ENCODE results near the gene TPSB2.
"Not testable (repeated sequence)": the region's sequence is repeated elsewhere in the genome, so short reads cannot be mapped to it uniquely, and the experiment has no call there.

The TPSB2 gene

DNA sequence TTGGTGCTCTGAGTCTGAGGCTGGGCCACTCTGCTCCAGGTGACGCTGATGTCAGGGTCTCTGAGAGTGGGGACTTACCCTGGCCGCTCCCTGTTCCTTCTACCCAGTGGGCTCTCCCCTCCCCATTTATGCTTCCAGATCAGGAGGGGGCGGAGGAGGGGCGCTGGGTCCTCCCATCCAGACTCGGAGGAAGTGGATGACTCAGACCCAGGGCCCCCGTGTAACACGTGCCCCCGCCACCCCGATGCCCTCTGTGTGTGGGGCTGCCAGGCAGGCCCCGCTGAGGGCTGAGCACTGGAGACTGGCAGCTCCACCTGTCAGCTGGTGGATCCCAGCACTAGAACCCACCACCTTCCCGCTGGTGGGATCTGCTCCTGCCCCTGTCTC, at the start of gene TPSB2:
Gene TPSB2 (minus strand): TSS at position 101 of the 387 bp plus-strand sequence. CDS start 233 bp downstream, outside the sequence.
- DNase-seq (ENCODE audit: low read depth): not testable (repeated sequence)

DNA sequence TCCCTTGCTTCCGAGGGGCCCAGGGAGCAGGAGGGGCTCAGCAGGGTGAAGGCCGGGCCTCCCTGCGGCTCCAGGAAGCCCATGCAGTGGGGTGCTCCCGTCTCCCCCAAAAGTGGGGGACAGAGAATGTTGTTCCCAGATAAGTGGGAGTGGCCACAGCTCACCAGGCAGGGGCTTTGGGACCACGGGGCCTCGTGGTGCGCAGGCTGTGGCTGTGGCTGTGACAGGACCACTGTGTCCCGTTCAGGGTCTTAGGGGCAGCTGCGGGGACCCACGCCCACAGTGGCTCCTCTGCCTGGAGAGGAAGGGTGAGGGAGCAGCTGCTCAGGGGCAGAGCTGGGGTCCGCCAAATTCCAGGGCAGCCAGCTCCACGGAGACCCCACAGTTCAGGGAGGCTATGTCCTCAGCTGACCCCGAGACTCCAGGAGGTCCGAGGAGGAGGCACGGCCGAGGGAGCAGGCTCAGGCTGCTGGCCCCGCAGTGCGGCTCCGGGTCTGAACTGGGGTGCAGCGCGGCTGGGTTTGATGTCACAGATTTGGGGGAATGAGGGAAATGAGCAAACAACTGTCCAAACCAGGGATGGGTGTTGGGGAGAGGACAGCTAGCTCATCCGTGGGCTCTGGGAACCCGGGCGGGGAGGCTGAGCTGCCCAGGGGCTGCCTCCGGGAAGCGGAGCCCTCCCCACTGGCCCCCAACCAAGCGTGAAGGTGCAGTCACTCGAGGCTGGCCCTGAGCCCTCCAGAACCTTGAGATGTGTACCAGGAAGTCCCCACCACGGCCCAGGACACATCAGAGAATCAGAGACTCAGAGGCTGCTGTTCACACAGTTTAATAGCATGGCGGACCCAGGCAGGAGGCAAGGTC, 49.3 kb upstream of the TPSB2 start:
- no peak for DNase-seq (ENCODE audit: low read depth)

DNA sequence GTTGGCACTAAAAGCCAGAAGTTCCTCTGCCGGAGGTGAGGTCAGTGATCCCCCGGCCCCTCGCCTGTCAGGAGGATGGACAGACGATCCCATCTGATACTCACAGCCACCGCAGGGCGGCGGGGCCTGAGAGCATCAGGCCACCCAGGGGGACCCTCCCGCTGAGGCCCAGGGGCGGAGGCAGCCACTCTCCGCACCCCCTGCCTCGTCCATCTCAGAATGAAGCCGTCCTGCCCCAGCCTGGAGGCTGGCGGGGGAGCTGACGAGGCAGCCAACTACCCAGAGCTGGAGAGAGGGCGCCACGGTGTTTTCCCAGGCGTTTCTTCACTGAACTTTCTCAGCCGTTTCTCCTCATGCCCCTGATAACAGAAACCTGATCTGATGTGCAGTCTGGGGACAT, 48.5 kb upstream of the TPSB2 start:
- DNase-seq (ENCODE audit: low read depth): no peak

- DNase-seq (ENCODE audit: low read depth): no peak
Measured at GRCh38 chr16:1277617-1278282, 47.8 kb upstream of the TPSB2 start.

DNA sequence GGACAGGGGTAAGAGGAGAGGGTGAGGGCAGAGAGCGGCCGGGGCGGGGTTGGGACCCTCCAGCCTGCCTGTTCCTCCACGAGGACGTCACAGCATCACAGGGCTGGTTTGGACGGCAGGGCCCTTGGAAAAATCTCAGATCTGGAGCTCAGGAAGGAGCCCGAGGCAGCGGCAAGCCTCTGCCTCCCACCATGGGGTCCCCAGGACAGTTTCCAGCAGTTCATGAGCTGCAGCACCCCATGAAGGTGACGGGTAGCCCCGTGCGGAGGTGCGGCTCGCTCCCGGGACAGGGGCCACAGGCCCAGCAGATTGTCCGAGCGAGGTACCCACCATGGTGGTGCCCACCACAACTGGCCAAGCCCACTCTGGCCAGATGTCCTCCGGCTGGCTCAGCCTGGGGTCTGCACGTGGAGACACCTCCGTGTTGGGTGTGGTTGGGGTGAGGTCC, 47.2 kb upstream of the TPSB2 start:
- no peak for DNase-seq (ENCODE audit: low read depth)

GRCh38 chr16:1276580-1276878, 46.5 kb upstream of the TPSB2 start:
- no peak for DNase-seq (ENCODE audit: low read depth)

DNA sequence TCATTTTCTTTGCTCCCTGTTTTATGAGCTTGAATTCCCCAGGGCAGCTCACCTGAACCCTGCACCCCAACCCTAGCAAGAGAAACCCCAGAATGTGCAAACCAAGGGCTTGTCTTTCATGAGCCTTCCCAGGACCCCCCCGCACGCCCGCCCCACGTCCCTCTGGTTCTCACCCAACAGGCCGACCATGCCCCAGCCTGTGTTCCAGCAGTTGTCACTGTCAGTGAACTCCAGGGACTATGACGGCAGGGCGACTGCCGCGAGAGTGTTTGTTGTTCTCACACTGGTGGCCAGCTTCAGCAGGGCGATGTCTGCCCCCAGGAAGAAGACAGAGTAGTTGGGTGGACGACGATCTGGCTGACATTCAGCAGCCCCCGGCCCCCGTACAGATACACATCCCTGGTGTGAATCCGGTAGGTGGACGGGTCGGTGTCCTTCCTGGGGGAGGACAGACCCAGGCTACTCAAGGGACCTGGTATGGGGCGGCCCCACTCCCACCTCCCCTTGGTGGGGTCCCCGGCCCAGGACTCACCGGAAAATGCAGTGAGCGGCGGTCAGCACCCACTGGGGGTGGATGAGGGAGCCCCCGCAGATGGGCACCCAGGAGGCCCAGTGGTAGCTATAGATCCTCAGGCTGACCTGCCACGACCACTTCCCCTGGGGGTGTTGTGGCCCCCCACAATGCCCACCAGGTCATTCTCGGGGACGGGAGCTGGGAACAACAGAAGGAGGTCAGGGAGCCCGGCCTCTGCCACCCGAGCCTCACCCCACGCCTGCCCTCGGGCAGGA, 46.0 kb upstream of the TPSB2 start:
- no peak for DNase-seq (ENCODE audit: low read depth)

GRCh38 chr16:1274767-1275166, 44.8 kb upstream of the TPSB2 start:
- no peak for DNase-seq (ENCODE audit: low read depth)

DNA sequence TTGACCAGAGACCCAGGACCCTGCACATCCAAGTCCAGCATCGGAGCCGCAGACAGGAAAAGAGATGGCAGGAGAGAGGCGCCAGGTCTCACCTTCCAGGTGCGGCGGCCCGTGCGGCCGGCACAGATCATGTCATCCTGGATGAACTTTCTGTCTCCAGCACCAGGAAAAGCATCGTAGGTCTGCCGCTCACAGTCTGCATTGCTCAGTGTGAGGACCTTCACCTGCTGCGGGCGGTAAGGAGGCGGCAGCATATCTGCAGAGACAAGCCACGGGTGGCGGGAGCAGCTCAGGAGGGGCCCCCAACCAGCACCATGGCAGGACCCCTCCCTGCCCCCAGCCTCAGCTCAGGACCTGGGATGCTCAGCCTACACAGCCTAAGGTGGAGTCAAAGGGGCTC, 43.8 kb upstream of the TPSB2 start:
- no peak for DNase-seq (ENCODE audit: low read depth)

- DNase-seq (ENCODE audit: low read depth): no peak
Measured at GRCh38 chr16:1272453-1273198, 42.6 kb upstream of the TPSB2 start.

DNA sequence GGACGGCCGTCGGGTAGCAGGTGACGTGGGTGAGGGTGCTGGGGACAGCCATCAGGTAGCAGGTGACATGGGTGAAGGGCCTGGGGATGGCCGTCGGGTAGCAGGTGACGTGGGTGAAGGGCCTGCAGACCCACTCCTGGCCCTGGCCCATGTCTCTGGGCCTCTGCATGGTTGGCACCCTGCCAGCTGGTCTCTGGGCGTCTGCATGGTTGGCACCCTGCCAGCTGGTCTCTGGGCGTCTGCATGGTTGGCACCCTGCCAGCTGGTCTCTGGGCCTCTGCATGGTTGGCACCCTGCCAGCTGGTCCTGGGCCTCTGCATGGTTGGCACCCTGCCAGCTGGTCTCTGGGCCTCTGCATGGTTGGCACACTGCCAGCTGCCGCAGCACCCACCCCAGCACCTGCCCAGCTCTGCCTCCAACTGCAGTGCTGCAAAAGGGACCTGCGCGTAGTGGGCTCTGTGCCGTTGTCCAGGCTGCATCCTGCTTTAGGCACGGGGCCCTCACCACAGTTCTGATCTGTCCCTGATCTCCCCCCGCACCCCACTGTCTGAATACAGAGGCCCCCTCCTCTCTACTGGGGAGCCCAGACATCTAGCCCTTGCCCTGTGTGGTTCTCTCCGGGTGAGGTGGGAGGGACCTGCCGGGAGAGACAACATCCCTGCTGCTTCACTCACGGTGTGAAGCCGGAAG, 41.9 kb upstream of the TPSB2 start:
- DNase-seq (ENCODE audit: low read depth): not testable (repeated sequence)

DNA sequence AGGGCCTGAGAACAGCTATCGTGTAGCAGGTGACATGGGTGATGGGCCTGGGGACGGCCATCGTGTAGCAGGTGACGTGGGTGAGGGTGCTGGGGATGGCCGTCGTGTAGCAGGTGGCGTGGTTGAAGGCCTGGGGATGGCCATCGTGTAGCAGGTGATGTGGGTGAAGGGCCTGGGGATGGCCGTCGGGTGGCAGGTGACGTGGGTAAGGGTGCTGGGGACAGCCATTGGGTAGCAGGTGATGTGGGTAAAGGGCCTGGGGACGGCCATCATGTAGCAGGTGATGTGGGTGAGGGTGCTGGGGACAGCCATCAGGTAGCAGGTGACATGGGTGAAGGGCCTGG, 41.4 kb upstream of the TPSB2 start:
- DNase-seq (ENCODE audit: low read depth): no peak

GRCh38 chr16:1269418-1269817, 39.4 kb upstream of the TPSB2 start:
- not testable (repeated sequence) for DNase-seq (ENCODE audit: low read depth)

DNA sequence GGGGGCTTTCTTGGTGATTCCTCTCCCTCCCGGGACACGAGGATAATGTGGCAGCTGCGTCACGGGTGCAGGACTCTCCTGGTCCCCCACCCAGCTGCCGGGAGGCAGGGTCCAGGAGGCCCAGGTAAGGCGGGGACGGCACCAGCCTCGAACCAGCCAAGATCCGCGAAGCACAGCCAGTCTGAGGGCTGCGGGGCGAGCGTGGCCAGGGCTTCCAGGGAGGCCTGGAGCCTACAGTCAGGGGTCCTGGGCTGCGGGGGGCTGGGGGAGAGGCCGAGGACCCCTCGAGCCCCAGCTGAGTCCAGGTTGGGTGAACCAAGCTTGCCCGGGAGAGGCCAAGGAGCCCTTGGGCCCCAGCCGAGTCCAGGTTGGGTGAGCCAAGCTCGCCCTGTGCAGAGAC, 35.8 kb upstream of the TPSB2 start:
- DNase-seq (ENCODE audit: low read depth): no peak

DNA sequence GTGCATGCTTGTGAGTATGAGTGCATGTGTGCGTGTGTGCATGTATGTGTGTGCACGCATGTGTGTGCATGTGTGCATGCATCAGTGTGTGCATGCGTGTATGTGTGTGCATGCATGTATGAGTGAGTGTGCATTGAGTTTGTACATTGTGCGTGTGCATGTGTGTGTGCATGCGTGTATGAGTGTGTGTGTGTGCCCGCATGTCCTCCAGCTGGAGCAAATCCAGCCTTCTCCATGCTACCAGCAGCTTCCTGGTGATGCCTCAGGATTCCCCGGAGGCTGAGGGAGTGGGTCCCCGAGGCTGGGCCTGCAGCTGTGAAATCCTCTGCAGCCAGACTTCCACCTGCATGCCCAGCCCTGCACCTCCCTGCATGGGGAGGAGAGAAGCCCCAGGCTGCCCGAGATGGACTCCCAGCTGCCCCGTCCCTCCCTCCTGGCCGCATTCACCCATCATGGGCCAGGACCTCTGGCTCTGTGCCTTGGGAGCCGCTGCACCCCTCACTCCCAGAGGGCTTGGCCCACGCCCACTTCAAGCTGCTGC, 35.2 kb upstream of the TPSB2 start:
- DNase-seq (ENCODE audit: low read depth): no peak

- no peak for DNase-seq (ENCODE audit: low read depth)
Measured at GRCh38 chr16:1264345-1265089, 34.5 kb upstream of the TPSB2 start.

DNA sequence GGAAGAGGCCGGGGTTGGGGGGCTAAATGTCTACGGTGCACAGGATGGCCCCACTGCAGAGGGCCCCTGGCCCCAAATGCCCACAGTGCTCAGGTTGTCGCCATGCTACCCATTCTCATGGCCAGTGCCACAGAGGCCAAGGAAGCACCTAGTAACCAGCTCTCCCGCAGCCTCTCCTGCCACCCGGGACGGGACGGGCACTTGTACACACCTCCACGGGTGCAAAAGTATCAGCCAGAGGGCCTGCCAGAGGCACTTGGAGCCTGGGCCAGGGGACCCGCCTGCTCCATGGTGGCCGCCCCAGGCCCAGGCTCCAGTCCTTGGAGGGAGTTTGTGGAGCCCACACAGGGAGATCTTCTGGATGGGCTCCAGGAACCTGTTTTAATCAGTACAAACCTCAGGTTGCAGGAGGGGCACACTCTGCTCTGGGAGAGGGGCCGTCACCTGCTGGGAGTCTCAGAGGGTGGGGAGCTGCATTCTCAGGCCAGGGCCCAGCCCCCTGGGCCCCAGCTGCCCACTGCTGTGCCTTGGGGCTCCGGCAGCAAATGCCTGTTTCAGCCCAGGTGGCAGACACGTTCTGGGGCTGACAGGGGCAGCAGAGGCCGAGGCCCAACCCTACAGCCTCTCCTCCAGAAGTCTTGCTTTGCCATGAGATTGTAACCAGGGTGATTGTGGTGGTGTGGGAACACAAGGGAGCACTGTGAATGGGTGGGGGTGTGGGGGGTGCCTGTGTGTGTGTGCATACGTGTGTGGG, 33.8 kb upstream of the TPSB2 start:
- DNase-seq (ENCODE audit: low read depth): no peak

- no peak for DNase-seq (ENCODE audit: low read depth)
Measured at GRCh38 chr16:1262846-1263221, 32.9 kb upstream of the TPSB2 start.

DNA sequence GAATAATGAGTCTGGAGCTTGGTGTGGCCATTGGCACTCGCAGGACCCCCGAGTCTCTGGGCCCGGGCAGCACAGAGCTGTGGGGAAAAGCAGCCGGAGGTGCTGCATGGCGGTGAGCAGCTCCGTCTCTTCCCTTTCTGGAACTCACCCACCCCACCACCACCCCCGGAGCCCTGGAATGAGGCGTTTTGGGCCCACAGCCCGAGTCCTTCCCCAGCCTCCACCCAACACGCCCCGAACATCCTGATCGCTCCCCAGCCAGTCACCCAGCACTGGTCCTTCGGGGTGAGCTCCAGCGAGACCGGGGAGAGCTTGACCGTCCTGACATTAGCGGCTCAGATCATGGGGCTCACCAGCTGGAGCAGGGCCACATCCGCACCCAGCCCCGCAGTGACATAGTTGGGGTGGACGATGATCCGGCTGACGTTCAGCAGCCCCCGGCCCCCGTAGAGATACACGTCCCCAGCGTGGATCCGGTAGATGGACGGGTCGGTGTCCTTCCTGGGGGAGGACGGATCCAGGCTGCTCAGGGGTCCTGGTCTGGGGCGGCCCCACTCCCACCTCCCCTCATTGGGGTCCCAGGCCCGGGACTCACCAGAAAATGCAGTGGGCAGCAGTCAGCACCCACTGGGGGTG, 32.3 kb upstream of the TPSB2 start:
- no peak for DNase-seq (ENCODE audit: low read depth)
